IPS-20b (cell line): ENCODE measurements around the gene COL18A1.

Source experiments
- H3K27ac ChIP-seq: one replicate; pipeline ENCODE4 v1.5.1; 2013; ENCODE audit warnings: low read length
- H3K27me3 ChIP-seq: 2 replicates; pipeline ENCODE4 v1.6.1; 2013; ENCODE audit warnings: mild to moderate bottlenecking, low read length, inconsistent platforms; ENCODE audit not compliant: insufficient read depth
- H3K36me3 ChIP-seq: 2 replicates; pipeline ENCODE4 v1.6.1; 2013; ENCODE audit warnings: low read depth, mild to moderate bottlenecking, inconsistent platforms, low read length, moderate library complexity; ENCODE audit not compliant: insufficient read depth
- H3K4me1 ChIP-seq: 2 replicates; pipeline ENCODE4 v1.6.1; 2013; ENCODE audit warnings: mild to moderate bottlenecking, control low read depth, inconsistent platforms, low read length, moderate library complexity; ENCODE audit not compliant: insufficient read depth
- H3K4me3 ChIP-seq: 2 replicates; pipeline ENCODE4 v1.5.1; 2013; ENCODE audit warnings: mild to moderate bottlenecking, low read length, inconsistent platforms
- H3K9ac ChIP-seq: 2 replicates; pipeline ENCODE4 v1.6.1; 2013; ENCODE audit warnings: low read depth, mild to moderate bottlenecking, inconsistent platforms, low read length, moderate library complexity
- H3K9me3 ChIP-seq: 2 replicates; pipeline ENCODE4 v1.6.1; 2013; ENCODE audit warnings: mild to moderate bottlenecking, low read depth, low read length, inconsistent platforms; ENCODE audit not compliant: insufficient read depth

COL18A1 gene

GRCh38 chr21:45531393-45532215 lies 126.6 kb downstream of the COL18A1 start:
- no peaks in the 10 kb centered on the region for H3K9me3 ChIP-seq
- no peak overlapping the region for H3K9ac ChIP-seq
- no peaks in the 10 kb centered on the region for H3K4me1 ChIP-seq
- H3K4me3 ChIP-seq, result no peak overlapping the region
- peaks cover 23% of the 10 kb centered on the region for H3K36me3 ChIP-seq
- H3K27ac ChIP-seq, result no peak overlapping the region
- no peaks in the 10 kb centered on the region for H3K27me3 ChIP-seq

- Histone ChIP-seq H3K4me1 (no peaks in the 10 kb centered on the region), H3K36me3 (peaks cover 23% of the 10 kb centered on the region), H3K4me3 (no peak overlapping the region), H3K9me3 (no peaks in the 10 kb centered on the region), H3K9ac (no peak overlapping the region), H3K27ac (no peak overlapping the region), H3K27me3 (no peaks in the 10 kb centered on the region)
Observed at GRCh38 chr21:45532826-45533360, 127.9 kb downstream of the COL18A1 start.

- H3K27me3 ChIP-seq, result no peaks in the 10 kb centered on the region
- peaks cover 23% of the 10 kb centered on the region for H3K36me3 ChIP-seq
- no peaks in the 10 kb centered on the region for H3K9me3 ChIP-seq
- no peak overlapping the region for H3K27ac ChIP-seq
- H3K4me1 ChIP-seq, result no peaks in the 10 kb centered on the region
- H3K9ac ChIP-seq, result no peak overlapping the region
- no peak overlapping the region for H3K4me3 ChIP-seq
Observed at GRCh38 chr21:45533361-45533845, 128.4 kb downstream of the COL18A1 start.

- Histone ChIP-seq H3K36me3 (peaks cover 23% of the 10 kb centered on the region), H3K9me3 (no peaks in the 10 kb centered on the region), H3K4me3 (no peak overlapping the region), H3K9ac (no peak overlapping the region), H3K27me3 (no peaks in the 10 kb centered on the region), H3K4me1 (no peaks in the 10 kb centered on the region), H3K27ac (no peak overlapping the region)
Observed at GRCh38 chr21:45533846-45534635, 129.1 kb downstream of the COL18A1 start.

GRCh38 chr21:45534636-45535331 lies 129.8 kb downstream of the COL18A1 start:
- Histone ChIP-seq H3K4me1 (no peaks in the 10 kb centered on the region), H3K36me3 (peaks cover 16% of the 10 kb centered on the region), H3K27me3 (no peaks in the 10 kb centered on the region), H3K4me3 (no peak overlapping the region), H3K27ac (no peak overlapping the region), H3K9me3 (no peaks in the 10 kb centered on the region), H3K9ac (no peak overlapping the region)

- Histone ChIP-seq H3K27me3 (no peaks in the 10 kb centered on the region), H3K9ac (no peak overlapping the region), H3K36me3 (0 out of 2 replicates have a peak, but pooled peaks cover 9% of the 10 kb centered on the region), H3K9me3 (no peaks in the 10 kb centered on the region), H3K4me1 (no peaks in the 10 kb centered on the region), H3K27ac (no peak overlapping the region), H3K4me3 (no peak overlapping the region)
Observed at GRCh38 chr21:45535341-45536081, 130.5 kb downstream of the COL18A1 start.

GRCh38 chr21:45536301-45537081 lies 131.5 kb downstream of the COL18A1 start:
- H3K27ac ChIP-seq, result no peak overlapping the region
- no peaks in the 10 kb centered on the region for H3K27me3 ChIP-seq
- H3K36me3 ChIP-seq, result 0 out of 2 replicates have a peak, but pooled peaks cover 6% of the 10 kb centered on the region
- H3K9me3 ChIP-seq, result no peaks in the 10 kb centered on the region
- H3K9ac ChIP-seq, result no peak overlapping the region
- no peaks in the 10 kb centered on the region for H3K4me1 ChIP-seq
- H3K4me3 ChIP-seq, result no peak overlapping the region

- no peaks in the 10 kb centered on the region for H3K27me3 ChIP-seq
- no peaks in the 10 kb centered on the region for H3K4me1 ChIP-seq
- H3K4me3 ChIP-seq, result no peak overlapping the region
- H3K36me3 ChIP-seq, result 0 out of 2 replicates have a peak, but pooled peaks cover 4% of the 10 kb centered on the region
- no peaks in the 10 kb centered on the region for H3K9me3 ChIP-seq
- no peak overlapping the region for H3K9ac ChIP-seq
- no peak overlapping the region for H3K27ac ChIP-seq
Observed at GRCh38 chr21:45537111-45537745, 132.3 kb downstream of the COL18A1 start.

- H3K9me3 ChIP-seq, result no peaks in the 10 kb centered on the region
- H3K27ac ChIP-seq, result no peak overlapping the region
- 0 out of 2 replicates have a peak, but pooled peaks cover 4% of the 10 kb centered on the region for H3K36me3 ChIP-seq
- no peaks in the 10 kb centered on the region for H3K27me3 ChIP-seq
- H3K4me1 ChIP-seq, result no peaks in the 10 kb centered on the region
- no peak overlapping the region for H3K4me3 ChIP-seq
- H3K9ac ChIP-seq, result no peak overlapping the region
Observed at GRCh38 chr21:45537746-45538291, 132.9 kb downstream of the COL18A1 start.
